ENCODE measurements around the gene EEF1AKMT1. TPM values are rescaled to one million over a fixed set of nuclear protein-coding genes. Genes with fewer than 3 reads are reported as not detected.
"Not testable (repeated sequence)": the region's sequence is repeated elsewhere in the genome, so short reads cannot be mapped to it uniquely, and the experiment has no call there.

EEF1AKMT1 gene
- total RNA-seq, 1 donor from 2014 or later: 5.3 TPM

- no peak overlapping the region for H3K4me3 ChIP-seq (ENCODE audit: low read depth, low read length)
- FAIRE-seq: no peak
- no peaks in the 10 kb centered on the region for H3K36me3 ChIP-seq (ENCODE audit: control insufficient read depth, insufficient read depth, low read length)
- H3K27me3 ChIP-seq (ENCODE audit: control insufficient read depth, insufficient read depth, low read length): no peaks in the 10 kb centered on the region
- TF ChIP-seq CTCF (IDR thresholded peaks at IDR 0.05; ENCODE audit: insufficient read depth, low read length, severe bottlenecking): no peak
- no peak for DNase-seq (ENCODE audit: low read depth)
Observed at GRCh38 chr13:20767309-20767943, 6.3 kb downstream of the EEF1AKMT1 start.

GRCh38 chr13:20760872-20761271, 12.9 kb downstream of the EEF1AKMT1 start:
- H3K36me3 ChIP-seq (ENCODE audit: control insufficient read depth, insufficient read depth, low read length): no peaks in the 10 kb centered on the region
- DNase-seq (ENCODE audit: low read depth) (no peak), FAIRE-seq (no peak)
- H3K27me3 ChIP-seq (ENCODE audit: control insufficient read depth, insufficient read depth, low read length): no peaks in the 10 kb centered on the region
- H3K4me3 ChIP-seq (ENCODE audit: low read depth, low read length): no peak overlapping the region
- no peak for TF ChIP-seq CTCF (IDR thresholded peaks at IDR 0.05; ENCODE audit: insufficient read depth, low read length, severe bottlenecking)

- no peaks in the 10 kb centered on the region for H3K36me3 ChIP-seq (ENCODE audit: control insufficient read depth, insufficient read depth, low read length)
- TF ChIP-seq CTCF (IDR thresholded peaks at IDR 0.05; ENCODE audit: insufficient read depth, low read length, severe bottlenecking): no peak
- no peaks in the 10 kb centered on the region for H3K27me3 ChIP-seq (ENCODE audit: control insufficient read depth, insufficient read depth, low read length)
- DNase-seq (ENCODE audit: low read depth) (no peak), FAIRE-seq (no peak)
- no peak overlapping the region for H3K4me3 ChIP-seq (ENCODE audit: low read depth, low read length)
Observed at GRCh38 chr13:20754009-20754408, 19.8 kb downstream of the EEF1AKMT1 start.

GRCh38 chr13:20749377-20749776, 24.4 kb downstream of the EEF1AKMT1 start:
- H3K4me3 ChIP-seq (ENCODE audit: low read depth, low read length): no peak overlapping the region
- TF ChIP-seq CTCF (IDR thresholded peaks at IDR 0.05; ENCODE audit: insufficient read depth, low read length, severe bottlenecking): no peak
- H3K36me3 ChIP-seq (ENCODE audit: control insufficient read depth, insufficient read depth, low read length): no peaks in the 10 kb centered on the region
- H3K27me3 ChIP-seq (ENCODE audit: control insufficient read depth, insufficient read depth, low read length): no peaks in the 10 kb centered on the region
- DNase-seq (ENCODE audit: low read depth): no peak
- no peak for FAIRE-seq

- not testable (repeated sequence) for H3K27me3 ChIP-seq (ENCODE audit: control insufficient read depth, insufficient read depth, low read length); FAIRE-seq; H3K36me3 ChIP-seq (ENCODE audit: control insufficient read depth, insufficient read depth, low read length); H3K4me3 ChIP-seq (ENCODE audit: low read depth, low read length)
- peak; percentile 3 for DNase-seq (ENCODE audit: low read depth)
Observed at GRCh38 chr13:20743830-20744404, 29.8 kb downstream of the EEF1AKMT1 start.

GRCh38 chr13:20740021-20740420, 33.7 kb downstream of the EEF1AKMT1 start:
- Histone ChIP-seq H3K36me3 (ENCODE audit: control insufficient read depth, insufficient read depth, low read length) (no peaks in the 10 kb centered on the region), H3K27me3 (ENCODE audit: control insufficient read depth, insufficient read depth, low read length) (no peaks in the 10 kb centered on the region)

More at GRCh38 chr13:20740021-20740420, 33.7 kb downstream of the EEF1AKMT1 start:
- TF ChIP-seq CTCF (IDR thresholded peaks at IDR 0.05; ENCODE audit: insufficient read depth, low read length, severe bottlenecking): no peak
- FAIRE-seq (no peak), DNase-seq (ENCODE audit: low read depth) (no peak)
- H3K4me3 ChIP-seq (ENCODE audit: low read depth, low read length): no peak overlapping the region

Measured in bronchial epithelial cell (primary cell).